Measurements from ENCODE around the gene LRRC70. TPM values are rescaled to one million over a fixed set of nuclear protein-coding genes. Genes with fewer than 3 reads are reported as not detected.

Gene LRRC70
- total RNA-seq, 1 donor from 2014 or later, result 0.79 TPM

GRCh38 chr5:62603934-62604333 lies 25.3 kb downstream of the LRRC70 start:
- Histone ChIP-seq H4K20me1 (ENCODE audit: low read depth) (no peaks in the 10 kb centered on the region), H3K9ac (no peak overlapping the region), H3K27me3 (no peaks in the 10 kb centered on the region), H3K4me1 (no peaks in the 10 kb centered on the region), H2AFZ (replicated peaks) (no peak overlapping the region), H3K4me2 (no peak overlapping the region), H3F3A (ENCODE audit: low read depth) (no peaks in the 10 kb centered on the region), H3K36me3 (no peaks in the 10 kb centered on the region), H3K9me3 (ENCODE audit: low read depth) (no peaks in the 10 kb centered on the region), H3K79me2 (ENCODE audit: low read depth) (no peaks in the 10 kb centered on the region), H3K4me3 (no peak overlapping the region), H3K27ac (no peak overlapping the region)
- TF ChIP-seq EZH2phosphoT487 (IDR thresholded peaks at IDR 0.05), result no peak
- TF ChIP-seq, protein P1, sequence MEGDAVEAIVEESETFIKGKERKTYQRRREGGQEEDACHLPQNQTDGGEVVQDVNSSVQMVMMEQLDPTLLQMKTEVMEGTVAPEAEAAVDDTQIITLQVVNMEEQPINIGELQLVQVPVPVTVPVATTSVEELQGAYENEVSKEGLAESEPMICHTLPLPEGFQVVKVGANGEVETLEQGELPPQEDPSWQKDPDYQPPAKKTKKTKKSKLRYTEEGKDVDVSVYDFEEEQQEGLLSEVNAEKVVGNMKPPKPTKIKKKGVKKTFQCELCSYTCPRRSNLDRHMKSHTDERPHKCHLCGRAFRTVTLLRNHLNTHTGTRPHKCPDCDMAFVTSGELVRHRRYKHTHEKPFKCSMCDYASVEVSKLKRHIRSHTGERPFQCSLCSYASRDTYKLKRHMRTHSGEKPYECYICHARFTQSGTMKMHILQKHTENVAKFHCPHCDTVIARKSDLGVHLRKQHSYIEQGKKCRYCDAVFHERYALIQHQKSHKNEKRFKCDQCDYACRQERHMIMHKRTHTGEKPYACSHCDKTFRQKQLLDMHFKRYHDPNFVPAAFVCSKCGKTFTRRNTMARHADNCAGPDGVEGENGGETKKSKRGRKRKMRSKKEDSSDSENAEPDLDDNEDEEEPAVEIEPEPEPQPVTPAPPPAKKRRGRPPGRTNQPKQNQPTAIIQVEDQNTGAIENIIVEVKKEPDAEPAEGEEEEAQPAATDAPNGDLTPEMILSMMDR (IDR thresholded peaks at IDR 0.05), result no peak
- TF ChIP-seq EZH2 (IDR thresholded peaks at IDR 0.05), result no peak
- H3K36me3 Mint-ChIP-seq, result peaks cover 6% of the 10 kb centered on the region
- DNase-seq (ENCODE audit: low spot score), result no peak
- no peaks in the 10 kb centered on the region for H3K27me3 Mint-ChIP-seq (ENCODE audit: insufficient read depth, low read depth)
- no peaks in the 10 kb centered on the region for H3K4me1 Mint-ChIP-seq
- H3K4me3 Mint-ChIP-seq, result no peak overlapping the region
- no peaks in the 10 kb centered on the region for H3K9me3 Mint-ChIP-seq
- H3K27ac Mint-ChIP-seq, result no peak overlapping the region

GRCh38 chr5:62605638-62606037 lies 27.0 kb downstream of the LRRC70 start:
- Mint-ChIP-seq H3K4me1 (no peaks in the 10 kb centered on the region), H3K27me3 (ENCODE audit: insufficient read depth, low read depth) (no peaks in the 10 kb centered on the region), H3K4me3 (no peak overlapping the region), H3K27ac (no peak overlapping the region), H3K36me3 (peaks cover 12% of the 10 kb centered on the region), H3K9me3 (no peaks in the 10 kb centered on the region)
- H3K27ac ChIP-seq, result no peak overlapping the region
- no peak overlapping the region for H3K4me3 ChIP-seq
- H3K36me3 ChIP-seq, result no peaks in the 10 kb centered on the region
- H3K4me2 ChIP-seq, result no peak overlapping the region
- H2AFZ ChIP-seq (replicated peaks), result no peak overlapping the region
- DNase-seq (ENCODE audit: low spot score), result no peak
- no peaks in the 10 kb centered on the region for H3F3A ChIP-seq (ENCODE audit: low read depth)
- no peaks in the 10 kb centered on the region for H4K20me1 ChIP-seq (ENCODE audit: low read depth)
- TF ChIP-seq EZH2 (IDR thresholded peaks at IDR 0.05) (no peak), EZH2phosphoT487 (IDR thresholded peaks at IDR 0.05) (no peak)
- TF ChIP-seq, protein P1 (IDR thresholded peaks at IDR 0.05), result no peak
- no peak overlapping the region for H3K9ac ChIP-seq
- H3K79me2 ChIP-seq (ENCODE audit: low read depth), result no peaks in the 10 kb centered on the region
- no peaks in the 10 kb centered on the region for H3K4me1 ChIP-seq
- H3K9me3 ChIP-seq (ENCODE audit: low read depth), result no peaks in the 10 kb centered on the region
- no peaks in the 10 kb centered on the region for H3K27me3 ChIP-seq

- no peak for DNase-seq (ENCODE audit: low spot score)
- Histone ChIP-seq H4K20me1 (ENCODE audit: low read depth) (no peaks in the 10 kb centered on the region), H3K9me3 (ENCODE audit: low read depth) (no peaks in the 10 kb centered on the region), H3K27ac (no peak overlapping the region), H3K4me3 (no peak overlapping the region), H3K4me1 (no peaks in the 10 kb centered on the region), H3K79me2 (ENCODE audit: low read depth) (no peaks in the 10 kb centered on the region), H3K27me3 (no peaks in the 10 kb centered on the region), H3K9ac (no peak overlapping the region), H3K4me2 (no peak overlapping the region), H2AFZ (replicated peaks) (no peak overlapping the region), H3K36me3 (no peaks in the 10 kb centered on the region), H3F3A (ENCODE audit: low read depth) (no peaks in the 10 kb centered on the region)
- no peaks in the 10 kb centered on the region for H3K27me3 Mint-ChIP-seq (ENCODE audit: insufficient read depth, low read depth)
- no peaks in the 10 kb centered on the region for H3K4me1 Mint-ChIP-seq
- TF ChIP-seq, protein P1 (IDR thresholded peaks at IDR 0.05), result no peak
- no peak for TF ChIP-seq EZH2phosphoT487 (IDR thresholded peaks at IDR 0.05)
- TF ChIP-seq EZH2 (IDR thresholded peaks at IDR 0.05), result no peak
- H3K9me3 Mint-ChIP-seq, result no peaks in the 10 kb centered on the region
- no peak overlapping the region for H3K4me3 Mint-ChIP-seq
- H3K27ac Mint-ChIP-seq, result no peak overlapping the region
- peaks cover 12% of the 10 kb centered on the region for H3K36me3 Mint-ChIP-seq
Observed at GRCh38 chr5:62606878-62607277, 28.3 kb downstream of the LRRC70 start.

All from neural progenitor cell (in vitro differentiated cells).